ENCODE results near the gene TSSK2. TPM values are rescaled to one million over a fixed set of nuclear protein-coding genes. Genes with fewer than 3 reads are reported as not detected.
"Not testable (repeated sequence)": the region's sequence is repeated elsewhere in the genome, so short reads cannot be mapped to it uniquely, and the experiment has no call there.

Gene TSSK2
- polyA plus RNA-seq, 1 experiment = not detected

- CTCF ChIA-PET = no interaction called here
- Histone ChIP-seq H3K9me3 (ENCODE audit: control insufficient read depth, insufficient read depth, low read length) (peaks cover 11% of the 10 kb centered on the region), H3K27me3 (ENCODE audit: control insufficient read depth, insufficient read depth, low read length) (peaks cover 43% of the 10 kb centered on the region), H3K27ac (ENCODE audit: low read depth, low read length) (no peak overlapping the region), H3K4me3 (ENCODE audit: low read depth, low read length) (no peak overlapping the region)
- TF ChIP-seq, protein P1, sequence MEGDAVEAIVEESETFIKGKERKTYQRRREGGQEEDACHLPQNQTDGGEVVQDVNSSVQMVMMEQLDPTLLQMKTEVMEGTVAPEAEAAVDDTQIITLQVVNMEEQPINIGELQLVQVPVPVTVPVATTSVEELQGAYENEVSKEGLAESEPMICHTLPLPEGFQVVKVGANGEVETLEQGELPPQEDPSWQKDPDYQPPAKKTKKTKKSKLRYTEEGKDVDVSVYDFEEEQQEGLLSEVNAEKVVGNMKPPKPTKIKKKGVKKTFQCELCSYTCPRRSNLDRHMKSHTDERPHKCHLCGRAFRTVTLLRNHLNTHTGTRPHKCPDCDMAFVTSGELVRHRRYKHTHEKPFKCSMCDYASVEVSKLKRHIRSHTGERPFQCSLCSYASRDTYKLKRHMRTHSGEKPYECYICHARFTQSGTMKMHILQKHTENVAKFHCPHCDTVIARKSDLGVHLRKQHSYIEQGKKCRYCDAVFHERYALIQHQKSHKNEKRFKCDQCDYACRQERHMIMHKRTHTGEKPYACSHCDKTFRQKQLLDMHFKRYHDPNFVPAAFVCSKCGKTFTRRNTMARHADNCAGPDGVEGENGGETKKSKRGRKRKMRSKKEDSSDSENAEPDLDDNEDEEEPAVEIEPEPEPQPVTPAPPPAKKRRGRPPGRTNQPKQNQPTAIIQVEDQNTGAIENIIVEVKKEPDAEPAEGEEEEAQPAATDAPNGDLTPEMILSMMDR (IDR thresholded peaks at IDR 0.05; ENCODE audit: low read depth, low read length) = no peak
- DNase-seq (ENCODE audit: low read depth, low spot score) = no peak
- POLR2A ChIA-PET = no interaction called here
These were observed 22.1 kb downstream of the TSSK2 start for GRCh38 chr22:19152942-19153883.

DNA sequence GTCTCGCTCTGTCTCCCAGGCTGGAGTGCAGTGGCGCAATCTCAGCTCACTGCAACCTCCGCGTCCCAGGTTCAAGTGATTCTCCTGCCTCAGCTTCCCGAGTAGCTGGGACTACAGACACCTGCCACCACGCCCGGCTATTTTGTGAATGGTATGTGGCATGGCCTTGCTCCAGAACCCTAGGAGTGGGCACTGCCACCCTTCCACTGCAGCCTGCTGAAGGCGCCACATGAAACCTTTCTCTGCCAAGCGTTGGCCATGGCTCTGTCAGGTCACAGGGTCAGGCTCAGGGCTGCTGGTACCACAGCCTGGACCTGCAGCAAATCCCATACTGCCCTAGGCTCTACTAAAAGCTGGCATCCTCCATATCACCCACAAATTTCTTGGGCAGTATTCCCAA, 25.0 kb downstream of the TSSK2 start:
- H3K27me3 ChIP-seq (ENCODE audit: control insufficient read depth, insufficient read depth, low read length) = peaks cover 24% of the 10 kb centered on the region
- CTCF ChIA-PET = interaction anchor here (1.7 kb wide), 1 partner anchor 11 kb away, joined by 8 read pairs; the partner anchor contains the start of gene ESS2
- DNase-seq (ENCODE audit: low read depth, low spot score); H3K27ac ChIP-seq (ENCODE audit: low read depth, low read length); POLR2A ChIA-PET; H3K9me3 ChIP-seq (ENCODE audit: control insufficient read depth, insufficient read depth, low read length); H3K4me3 ChIP-seq (ENCODE audit: low read depth, low read length): not testable (repeated sequence)

DNA sequence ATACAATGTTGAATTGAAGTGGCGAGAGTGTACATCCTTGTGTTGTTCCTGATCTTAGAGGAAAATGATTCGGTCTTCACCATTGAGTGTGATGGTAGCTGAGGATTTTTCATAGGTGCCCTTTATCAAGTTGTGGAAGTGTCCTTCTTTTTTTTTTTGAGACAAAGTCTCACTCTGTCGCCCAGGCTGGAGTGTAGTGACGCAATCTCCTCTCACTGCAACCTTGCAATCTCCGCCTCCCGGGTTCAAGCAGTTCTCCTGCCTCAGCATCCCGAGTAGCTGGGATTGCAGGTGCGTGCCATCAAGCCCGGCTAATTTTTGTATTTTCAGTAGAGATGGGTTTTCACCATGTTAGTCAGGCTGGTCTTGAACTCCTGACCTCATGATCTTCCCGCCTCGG, 27.5 kb downstream of the TSSK2 start:
- H3K4me3 ChIP-seq (ENCODE audit: low read depth, low read length); POLR2A ChIA-PET: not testable (repeated sequence)

DNA sequence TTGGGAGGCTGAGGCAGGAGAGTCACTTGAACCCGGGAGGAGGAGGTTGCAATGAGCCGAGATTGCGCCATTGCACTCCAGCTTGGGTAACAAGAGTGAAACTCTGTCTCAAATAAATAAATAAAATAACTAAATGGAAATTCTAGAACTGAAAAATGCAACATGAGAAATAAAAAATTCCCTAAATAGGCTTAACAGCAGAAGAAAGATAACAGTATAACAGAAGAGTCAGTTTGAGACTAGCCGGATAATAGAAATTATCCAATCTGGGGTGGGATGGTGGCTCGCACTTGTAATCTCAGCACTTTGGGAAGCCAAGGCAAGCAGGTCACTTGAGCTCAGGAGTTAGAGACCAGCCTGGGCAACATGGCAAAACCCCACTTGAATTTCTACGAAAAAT, 33.3 kb downstream of the TSSK2 start:
- Histone ChIP-seq H3K4me3 (ENCODE audit: low read depth, low read length) (no peak overlapping the region), H3K27ac (ENCODE audit: low read depth, low read length) (no peak overlapping the region), H3K9me3 (ENCODE audit: control insufficient read depth, insufficient read depth, low read length) (no peaks in the 10 kb centered on the region), H3K27me3 (ENCODE audit: control insufficient read depth, insufficient read depth, low read length) (peaks cover 26% of the 10 kb centered on the region)
- no peak for DNase-seq (ENCODE audit: low read depth, low spot score)
- TF ChIP-seq, protein P1 (IDR thresholded peaks at IDR 0.05; ENCODE audit: low read depth, low read length) = no peak
- ChIA-PET POLR2A (no interaction called here), CTCF (no interaction called here)

More for the DNA sequence above, 27.5 kb downstream of the TSSK2 start:
- H3K27me3 ChIP-seq (ENCODE audit: control insufficient read depth, insufficient read depth, low read length) = peaks cover 13% of the 10 kb centered on the region
- H3K9me3 ChIP-seq (ENCODE audit: control insufficient read depth, insufficient read depth, low read length); DNase-seq (ENCODE audit: low read depth, low spot score); H3K27ac ChIP-seq (ENCODE audit: low read depth, low read length): not testable (repeated sequence)
- CTCF ChIA-PET = interaction anchor here (0.8 kb wide), 1 partner anchor 14 kb away, joined by 3 read pairs; the partner anchor contains the start of gene ESS2

- Histone ChIP-seq H3K4me3 (ENCODE audit: low read depth, low read length) (no peak overlapping the region), H3K27me3 (ENCODE audit: control insufficient read depth, insufficient read depth, low read length) (peaks cover 28% of the 10 kb centered on the region), H3K9me3 (ENCODE audit: control insufficient read depth, insufficient read depth, low read length) (no peaks in the 10 kb centered on the region), H3K27ac (ENCODE audit: low read depth, low read length) (no peak overlapping the region)
- DNase-seq (ENCODE audit: low read depth, low spot score) = no peak
- ChIA-PET POLR2A (no interaction called here), CTCF (no interaction called here)
- TF ChIP-seq, protein P1 (IDR thresholded peaks at IDR 0.05; ENCODE audit: low read depth, low read length) = no peak
These were observed 35.3 kb downstream of the TSSK2 start for GRCh38 chr22:19166421-19166820.

Measured in AG04450 (cell line).